Transverse colon (tissue), 4 donors: ENCODE measurements around the gene ZRANB3.
"Not testable (repeated sequence)": the region's sequence is repeated elsewhere in the genome, so short reads cannot be mapped to it uniquely, and the experiment has no call there.

Source experiments
- CTCF ChIP-seq, 5 experiments: fragments of 200-600 bp in 3 of 5; fragments of 450-650 bp in 2 of 5; sonication (generic) in 3 of 5; IDR thresholded peaks; 1 replicate in 2 of 5; 2 replicates in 3 of 5; pipeline ENCODE4 v1.5.1; 2016 to 2017; ENCODE audit warnings: antibody characterized with exemption in 5 of 5, inconsistent platforms in 3 of 5, mild to moderate bottlenecking in 2 of 5, moderate library complexity in 1 of 5
- EP300 ChIP-seq: sonication (generic); formaldehyde crosslinking; IDR thresholded peaks from one replicate; pipeline ENCODE4 v1.6.1; 2017; ENCODE audit warnings: antibody characterized with exemption, low read depth
- POLR2A ChIP-seq: fragments of 450-650 bp; IDR thresholded peaks from one replicate; pipeline ENCODE4 v1.6.1; 2016; ENCODE audit warnings: antibody characterized with exemption, mild to moderate bottlenecking, moderate library complexity
- POLR2AphosphoS5 ChIP-seq, 3 donors: sonication (generic); formaldehyde crosslinking; IDR thresholded peaks; one replicate each; pipeline ENCODE4 v1.6.1; 2016; ENCODE audit warnings: antibody characterized with exemption in 3 of 3

- not testable (repeated sequence) for TF ChIP-seq POLR2A; CTCF (IDR thresholded peaks at IDR 0.05); POLR2AphosphoS5 (IDR thresholded peaks at IDR 0.05); EP300
Observed at GRCh38 chr2:135443013-135443412, 88.0 kb downstream of the ZRANB3 start.
